Measurements from ENCODE around the gene KCNB1. TPM values are rescaled to one million over a fixed set of nuclear protein-coding genes. Genes with fewer than 3 reads are reported as not detected.

Gene KCNB1
- polyA plus RNA-seq, 1 experiment, result 0.13 TPM

DNA sequence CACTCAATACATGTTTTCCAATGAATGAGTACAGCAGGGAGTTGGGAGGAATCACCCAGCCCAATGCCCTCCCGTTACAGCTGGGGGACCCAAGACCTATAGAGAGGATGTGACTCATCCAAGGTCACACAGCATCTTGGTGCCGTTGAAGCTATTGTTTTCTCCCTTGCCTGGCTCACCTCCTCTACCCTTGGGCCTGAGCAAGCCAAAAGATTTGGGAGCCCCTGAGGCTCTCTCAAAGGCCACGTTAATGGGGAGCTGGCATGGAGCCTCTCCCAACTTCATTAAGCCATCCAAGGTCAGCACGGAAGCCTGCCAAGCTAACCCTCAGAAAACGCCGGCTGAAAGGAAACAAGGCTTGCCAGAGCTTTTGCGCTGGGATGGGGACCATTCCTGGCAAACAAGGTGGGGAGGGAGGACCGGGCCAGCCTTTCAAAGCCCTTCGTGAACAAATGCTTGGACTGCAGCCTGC, 30.4 kb downstream of the KCNB1 start:
- CTCF ChIA-PET, result no interaction called here
- Histone ChIP-seq H3K36me3 (ENCODE audit: control insufficient read depth, insufficient read depth, low read length) (no peaks in the 10 kb centered on the region), H3K4me3 (ENCODE audit: low read depth, low read length) (no peak overlapping the region), H3K27me3 (ENCODE audit: control insufficient read depth, insufficient read depth, low read length) (peaks cover 17% of the 10 kb centered on the region)
- no peak for DNase-seq (ENCODE audit: low read depth)
- POLR2A ChIA-PET, result interaction anchor here (0.6 kb wide), 1 partner anchor 33 kb away, joined by 12 read pairs; no protein-coding TSS in a partner anchor
- no peak for TF ChIP-seq CTCF (IDR thresholded peaks at IDR 0.05; ENCODE audit: insufficient read depth, low read depth, low read length)

GRCh38 chr20:49450281-49450721, 32.2 kb downstream of the KCNB1 start:
- ChIA-PET POLR2A (no interaction called here), CTCF (no interaction called here)
- DNase-seq (ENCODE audit: low read depth), result no peak
- Histone ChIP-seq H3K36me3 (ENCODE audit: control insufficient read depth, insufficient read depth, low read length) (no peaks in the 10 kb centered on the region), H3K27me3 (ENCODE audit: control insufficient read depth, insufficient read depth, low read length) (peaks cover 11% of the 10 kb centered on the region), H3K4me3 (ENCODE audit: low read depth, low read length) (no peak overlapping the region)
- no peak for TF ChIP-seq CTCF (IDR thresholded peaks at IDR 0.05; ENCODE audit: insufficient read depth, low read depth, low read length)

GRCh38 chr20:49448917-49449316, 33.6 kb downstream of the KCNB1 start:
- ChIA-PET POLR2A (no interaction called here), CTCF (interaction anchor here (0.8 to 1.6 kb wide), 2 partner anchors 12 to 60 kb away, joined by 3 to 5 read pairs; no protein-coding TSS in a partner anchor)
- TF ChIP-seq CTCF (IDR thresholded peaks at IDR 0.05; ENCODE audit: insufficient read depth, low read depth, low read length), result no peak
- peaks cover 13% of the 10 kb centered on the region for H3K27me3 ChIP-seq (ENCODE audit: control insufficient read depth, insufficient read depth, low read length)
- H3K4me3 ChIP-seq (ENCODE audit: low read depth, low read length), result no peak overlapping the region
- H3K36me3 ChIP-seq (ENCODE audit: control insufficient read depth, insufficient read depth, low read length), result no peaks in the 10 kb centered on the region
- no peak for DNase-seq (ENCODE audit: low read depth)

DNA sequence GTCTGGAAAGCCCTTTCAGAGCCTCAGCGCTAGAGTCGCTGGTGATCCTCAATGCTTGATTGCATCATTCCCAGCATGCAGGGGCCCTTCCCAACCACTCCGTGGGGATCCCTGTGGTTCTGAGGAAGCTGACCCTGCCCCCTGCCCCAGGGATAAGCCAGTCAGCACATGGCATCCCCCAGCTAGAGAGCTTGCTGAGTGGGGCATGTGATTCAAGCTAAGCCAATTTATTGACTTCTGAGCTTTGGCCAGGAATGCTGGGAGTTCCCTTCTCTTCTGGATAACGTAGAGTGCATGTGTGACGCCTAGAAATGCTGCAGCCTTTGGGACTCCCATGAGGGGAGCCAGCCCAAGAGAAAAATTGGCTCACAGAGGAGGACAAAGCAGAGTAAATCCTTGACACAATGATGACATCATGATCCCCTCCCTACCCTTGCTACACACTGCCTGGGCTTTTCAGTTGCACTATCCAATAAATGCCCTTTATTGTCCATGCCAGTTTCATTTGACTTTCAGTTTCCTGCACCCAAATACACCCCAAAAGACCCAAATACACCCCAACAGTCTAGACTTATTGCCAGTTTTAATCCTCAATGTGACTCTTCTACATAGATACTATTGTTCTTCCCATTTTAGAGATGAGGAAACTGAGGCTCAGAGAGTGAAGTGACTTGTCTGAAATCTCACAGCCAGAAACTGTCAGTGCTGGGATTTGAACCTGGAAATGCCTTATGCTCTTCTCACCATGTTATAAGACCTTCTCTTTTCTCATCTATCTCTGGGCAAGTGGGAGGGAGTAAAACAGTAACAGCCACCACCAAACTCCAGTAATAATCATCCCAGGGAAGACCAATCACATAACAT, 34.3 kb downstream of the KCNB1 start:
- POLR2A ChIA-PET, result no interaction called here
- CTCF ChIA-PET, result interaction anchor here (1.5 to 1.6 kb wide), 2 partner anchors 24 to 61 kb away, joined by 3 to 5 read pairs; no protein-coding TSS in a partner anchor
- no peak for TF ChIP-seq CTCF (IDR thresholded peaks at IDR 0.05; ENCODE audit: insufficient read depth, low read depth, low read length)
- Histone ChIP-seq H3K4me3 (ENCODE audit: low read depth, low read length) (no peak overlapping the region), H3K36me3 (ENCODE audit: control insufficient read depth, insufficient read depth, low read length) (no peaks in the 10 kb centered on the region), H3K27me3 (ENCODE audit: control insufficient read depth, insufficient read depth, low read length) (peaks cover 9% of the 10 kb centered on the region)
- DNase-seq (ENCODE audit: low read depth), result no peak

DNA sequence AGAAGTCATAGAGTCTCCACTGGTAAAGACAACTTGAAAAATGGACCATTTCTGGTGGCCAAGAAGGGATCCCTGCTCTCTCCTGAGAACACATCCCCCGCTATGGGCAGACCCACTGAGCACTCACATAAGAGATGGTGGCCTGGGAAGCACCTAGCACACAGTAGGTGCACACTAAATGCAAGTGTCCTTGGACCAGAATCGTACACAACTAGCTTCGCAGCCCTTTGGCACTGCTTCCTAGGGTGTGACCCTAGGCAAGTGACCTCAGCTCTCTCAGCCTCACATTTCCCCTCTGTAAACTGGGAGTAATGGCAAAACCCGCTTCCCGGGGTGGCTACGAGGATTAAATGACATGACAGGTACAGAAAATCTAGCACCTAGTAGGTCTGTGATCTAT, 35.1 kb downstream of the KCNB1 start:
- no peak overlapping the region for H3K4me3 ChIP-seq (ENCODE audit: low read depth, low read length)
- ChIA-PET CTCF (interaction anchor here (0.7 to 1.5 kb wide), 2 partner anchors 25 to 79 kb away, joined by 3 read pairs; no protein-coding TSS in a partner anchor), POLR2A (no interaction called here)
- TF ChIP-seq CTCF (IDR thresholded peaks at IDR 0.05; ENCODE audit: insufficient read depth, low read depth, low read length), result no peak
- no peaks in the 10 kb centered on the region for H3K36me3 ChIP-seq (ENCODE audit: control insufficient read depth, insufficient read depth, low read length)
- no peak for DNase-seq (ENCODE audit: low read depth)
- H3K27me3 ChIP-seq (ENCODE audit: control insufficient read depth, insufficient read depth, low read length), result peaks cover 9% of the 10 kb centered on the region

All from BJ (cell line).